HEK293 (cell line): ENCODE data around the gene C3.

Experiments used
- CTCF ChIA-PET: fragments of 350-600 bp; formaldehyde crosslinking; extraction: SDS; loops from one replicate; lab custom pipeline; 2021; ENCODE audit warnings: antibody characterized with exemption; lab: Yijun Ruan, JAX
- POLR2A ChIA-PET: fragments of 300-600 bp; formaldehyde crosslinking; extraction: SDS; loops from one replicate; lab custom pipeline; 2020; ENCODE audit warnings: antibody characterized with exemption, inconsistent platforms; lab: Yijun Ruan, JAX
- H3K27ac ChIP-seq: fragments of 200-500 bp; sonication (Bioruptor generic); 2 replicates; pipeline ENCODE4 v1.5.1; 2014; ENCODE audit warnings: low read depth, low read length, control low read depth, inconsistent platforms; ENCODE audit errors: extremely low read depth
- H3K36me3 ChIP-seq, 2 experiments: fragments of 200-500 bp in 1 of 2; sonication (Bioruptor generic) in 1 of 2; 1 replicate in 1 of 2; 2 replicates in 1 of 2; pipeline ENCODE4 v1.5.1; 2014 to 2017; ENCODE audit warnings: inconsistent platforms in 2 of 2, low read length in 2 of 2; ENCODE audit not compliant: control insufficient read depth in 2 of 2, insufficient read depth in 1 of 2
- H3K4me1 ChIP-seq: fragments of 200-500 bp; sonication (Bioruptor generic); 2 replicates; pipeline ENCODE4 v1.5.1; 2014; ENCODE audit warnings: mild to moderate bottlenecking, low read length, inconsistent platforms; ENCODE audit not compliant: control insufficient read depth, insufficient read depth
- H3K4me3 ChIP-seq: 2 replicates; pipeline ENCODE4 v1.5.1; 2011; ENCODE audit warnings: low read depth, mild to moderate bottlenecking, control low read depth, low read length, moderate library complexity
- H3K9me3 ChIP-seq: fragments of 200-500 bp; sonication (Bioruptor generic); 2 replicates; pipeline ENCODE4 v1.5.1; 2014; ENCODE audit warnings: low read depth, low read length, inconsistent platforms; ENCODE audit not compliant: control insufficient read depth, insufficient read depth
- GLIS2 ChIP-seq: fragments of 450-650 bp; formaldehyde crosslinking; IDR thresholded peaks from 2 replicates; pipeline ENCODE4 v1.5.1; 2016; ENCODE audit warnings: missing biosample characterization, missing genetic modification characterization
- KLF8 ChIP-seq: fragments of 450-650 bp; formaldehyde crosslinking; IDR thresholded peaks from 2 replicates; pipeline ENCODE4 v1.5.1; 2016; ENCODE audit warnings: missing biosample characterization, missing genetic modification characterization
- SCRT2 ChIP-seq: fragments of 450-650 bp; formaldehyde crosslinking; IDR thresholded peaks from 2 replicates; pipeline ENCODE4 v1.5.1; 2016; ENCODE audit warnings: missing biosample characterization, missing genetic modification characterization
- ZBTB20 ChIP-seq: fragments of 450-650 bp; formaldehyde crosslinking; IDR thresholded peaks from 2 replicates; pipeline ENCODE4 v1.5.1; 2016; ENCODE audit warnings: missing biosample characterization, missing genetic modification characterization
- ZBTB48 ChIP-seq: fragments of 450-650 bp; formaldehyde crosslinking; IDR thresholded peaks from 2 replicates; pipeline ENCODE4 v1.5.1; 2016; ENCODE audit warnings: missing biosample characterization, missing genetic modification characterization
- ZBTB8A ChIP-seq: fragments of 450-650 bp; formaldehyde crosslinking; IDR thresholded peaks from 2 replicates; pipeline ENCODE4 v1.5.1; 2016; ENCODE audit warnings: missing biosample characterization, missing genetic modification characterization
- ZIC2 ChIP-seq: fragments of 450-650 bp; formaldehyde crosslinking; IDR thresholded peaks from 2 replicates; pipeline ENCODE4 v1.5.1; 2016; ENCODE audit warnings: missing biosample characterization, missing genetic modification characterization
- ZNF155 ChIP-seq: fragments of 450-650 bp; formaldehyde crosslinking; IDR thresholded peaks from 2 replicates; pipeline ENCODE4 v1.5.1; 2016; ENCODE audit warnings: missing biosample characterization, missing genetic modification characterization
- ZNF2 ChIP-seq: fragments of 450-650 bp; formaldehyde crosslinking; IDR thresholded peaks from 2 replicates; pipeline ENCODE4 v1.5.1; 2016; ENCODE audit warnings: missing biosample characterization, missing genetic modification characterization
- ZNF335 ChIP-seq: fragments of 450-650 bp; formaldehyde crosslinking; conservative IDR thresholded peaks from 2 replicates; pipeline ENCODE4 v1.5.1; 2016; ENCODE audit warnings: missing biosample characterization, missing genetic modification characterization
- ZNF529 ChIP-seq: fragments of 450-650 bp; formaldehyde crosslinking; IDR thresholded peaks from 2 replicates; pipeline ENCODE4 v1.5.1; 2017; ENCODE audit warnings: missing genetic modification characterization, missing biosample characterization; ENCODE audit not compliant: insufficient replicate concordance
- ZNF548 ChIP-seq: fragments of 450-650 bp; formaldehyde crosslinking; IDR thresholded peaks from 2 replicates; pipeline ENCODE4 v1.5.1; 2016; ENCODE audit warnings: missing biosample characterization, missing genetic modification characterization
- ZXDB ChIP-seq: fragments of 450-650 bp; formaldehyde crosslinking; IDR thresholded peaks from 2 replicates; pipeline ENCODE4 v1.5.1; 2016; ENCODE audit warnings: missing biosample characterization, missing genetic modification characterization
- TF ChIP-seq, protein P1 (sequence below): fragments of 450-650 bp; formaldehyde crosslinking; IDR thresholded peaks from 2 replicates; pipeline ENCODE4 v1.5.1; 2016; ENCODE audit warnings: missing biosample characterization, missing genetic modification characterization
- TF ChIP-seq, protein P2 (sequence below): IDR thresholded peaks from 2 replicates; pipeline ENCODE4 v1.6.1; 2011; ENCODE audit warnings: mild to moderate bottlenecking, low read depth, low read length, borderline replicate concordance
- TF ChIP-seq, protein P3 (sequence below): fragments of 450-650 bp; formaldehyde crosslinking; IDR thresholded peaks from 2 replicates; pipeline ENCODE4 v1.5.1; 2016; ENCODE audit warnings: missing biosample characterization, missing genetic modification characterization
- TF ChIP-seq, protein P4 (sequence below): fragments of 450-650 bp; formaldehyde crosslinking; IDR thresholded peaks from 2 replicates; pipeline ENCODE4 v1.5.1; 2017; ENCODE audit warnings: missing biosample characterization, missing genetic modification characterization
- TF ChIP-seq, protein P5 (sequence below): fragments of 450-650 bp; formaldehyde crosslinking; IDR thresholded peaks from 2 replicates; pipeline ENCODE4 v1.5.1; 2016; ENCODE audit warnings: missing biosample characterization, missing genetic modification characterization
- TF ChIP-seq, protein P6 (sequence below): fragments of 450-650 bp; formaldehyde crosslinking; IDR thresholded peaks from 2 replicates; pipeline ENCODE4 v1.5.1; 2016; ENCODE audit warnings: missing biosample characterization, missing genetic modification characterization

C3 gene

DNA sequence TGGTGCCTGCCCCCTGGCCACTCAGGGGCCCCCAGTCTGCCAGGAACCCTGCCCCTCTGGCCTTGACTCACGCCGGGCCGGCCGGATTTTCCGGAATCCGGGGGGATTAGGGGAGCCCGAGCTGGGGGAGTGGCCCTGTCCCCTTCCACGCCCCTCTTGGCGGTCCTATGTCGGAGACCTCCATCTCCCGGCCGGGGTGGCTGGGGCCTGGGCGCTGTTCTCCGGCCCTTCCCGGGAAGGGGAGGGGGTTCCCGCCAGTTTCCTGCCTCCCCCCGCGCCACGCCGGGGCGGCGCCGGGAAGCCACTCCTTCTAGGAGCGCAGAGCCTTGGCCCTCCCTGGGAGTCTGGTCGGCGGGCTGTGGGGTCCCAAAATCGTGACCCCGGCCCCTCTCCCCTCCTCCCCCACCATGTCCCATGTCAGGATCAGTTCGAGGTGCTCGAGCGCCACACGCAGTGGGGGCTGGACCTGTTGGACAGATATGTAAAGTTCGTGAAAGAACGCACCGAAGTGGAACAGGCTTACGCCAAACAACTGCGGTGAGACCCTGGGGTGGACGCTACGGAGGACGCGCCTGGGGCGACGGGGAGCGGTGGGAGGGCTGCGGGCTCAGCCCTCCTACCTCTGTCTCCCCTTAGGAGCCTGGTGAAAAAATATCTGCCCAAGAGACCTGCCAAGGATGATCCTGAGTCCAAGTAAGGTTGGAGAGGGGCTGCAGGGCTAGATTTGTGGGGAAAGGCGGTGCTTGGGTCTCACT is 20.3 kb upstream of the C3 start (continued):
- TF ChIP-seq, protein P1, sequence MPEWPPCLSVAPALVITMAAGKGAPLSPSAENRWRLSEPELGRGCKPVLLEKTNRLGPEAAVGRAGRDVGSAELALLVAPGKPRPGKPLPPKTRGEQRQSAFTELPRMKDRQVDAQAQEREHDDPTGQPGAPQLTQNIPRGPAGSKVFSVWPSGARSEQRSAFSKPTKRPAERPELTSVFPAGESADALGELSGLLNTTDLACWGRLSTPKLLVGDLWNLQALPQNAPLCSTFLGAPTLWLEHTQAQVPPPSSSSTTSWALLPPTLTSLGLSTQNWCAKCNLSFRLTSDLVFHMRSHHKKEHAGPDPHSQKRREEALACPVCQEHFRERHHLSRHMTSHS (tag by site-specific recombination): no peak
- TF ChIP-seq, protein P2, sequence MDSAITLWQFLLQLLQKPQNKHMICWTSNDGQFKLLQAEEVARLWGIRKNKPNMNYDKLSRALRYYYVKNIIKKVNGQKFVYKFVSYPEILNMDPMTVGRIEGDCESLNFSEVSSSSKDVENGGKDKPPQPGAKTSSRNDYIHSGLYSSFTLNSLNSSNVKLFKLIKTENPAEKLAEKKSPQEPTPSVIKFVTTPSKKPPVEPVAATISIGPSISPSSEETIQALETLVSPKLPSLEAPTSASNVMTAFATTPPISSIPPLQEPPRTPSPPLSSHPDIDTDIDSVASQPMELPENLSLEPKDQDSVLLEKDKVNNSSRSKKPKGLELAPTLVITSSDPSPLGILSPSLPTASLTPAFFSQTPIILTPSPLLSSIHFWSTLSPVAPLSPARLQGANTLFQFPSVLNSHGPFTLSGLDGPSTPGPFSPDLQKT: no peak
- TF ChIP-seq GLIS2 (tag by site-specific recombination) (peak; percentile 57), ZIC2 (tag by site-specific recombination) (0 out of 2 replicates have a peak, but pooled peaks have one; percentile 23), ZNF155 (no peak), ZNF529 (tag by site-specific recombination) (no peak), SCRT2 (tag by site-specific recombination) (peak; percentile 61)
- TF ChIP-seq, all 188 proteins: peak for 7

DNA sequence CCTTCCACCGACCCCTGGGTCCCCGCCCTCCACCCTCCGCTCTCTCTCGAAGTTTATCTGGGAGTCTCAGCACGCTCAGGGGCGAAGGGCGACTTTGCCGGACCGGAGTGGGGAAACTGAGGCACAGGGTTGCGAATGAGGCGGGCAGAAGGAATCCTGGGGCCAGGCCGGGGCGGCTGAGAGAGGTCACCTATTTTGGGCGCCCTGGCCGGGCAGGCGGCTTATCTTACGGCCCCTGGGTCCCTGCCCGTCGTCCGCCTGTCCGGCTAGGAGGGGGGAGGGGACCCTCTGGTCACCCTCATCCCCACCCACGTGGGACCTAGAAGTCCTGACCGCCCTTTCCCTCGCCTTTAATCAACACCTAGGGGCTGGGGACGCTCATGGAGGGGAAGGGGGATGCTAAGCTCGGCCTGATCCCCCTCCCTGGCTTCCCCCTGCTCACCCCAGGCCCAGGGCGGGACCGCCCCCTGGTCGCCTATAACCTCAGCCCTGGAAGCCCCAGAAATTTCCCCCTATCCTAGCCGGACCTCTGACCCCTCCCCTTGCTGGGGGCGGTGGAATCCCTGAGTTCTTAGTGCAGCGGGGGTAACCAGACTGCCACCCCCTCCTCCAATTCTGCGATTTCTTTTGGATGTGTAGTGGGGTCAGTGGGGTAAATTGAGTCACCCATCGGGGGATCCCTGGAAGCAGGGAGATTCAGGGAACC is 19.6 kb upstream of the C3 start:
- TF ChIP-seq ZNF335 (tag by site-specific recombination): peak; percentile 58
- TF ChIP-seq ZNF2 (tag by site-specific recombination): no peak
- no peak for TF ChIP-seq ZNF548
- 0 out of 2 replicates have a peak, but pooled peaks have one; percentile 27 for TF ChIP-seq KLF8 (tag by site-specific recombination)
- TF ChIP-seq, protein P3, sequence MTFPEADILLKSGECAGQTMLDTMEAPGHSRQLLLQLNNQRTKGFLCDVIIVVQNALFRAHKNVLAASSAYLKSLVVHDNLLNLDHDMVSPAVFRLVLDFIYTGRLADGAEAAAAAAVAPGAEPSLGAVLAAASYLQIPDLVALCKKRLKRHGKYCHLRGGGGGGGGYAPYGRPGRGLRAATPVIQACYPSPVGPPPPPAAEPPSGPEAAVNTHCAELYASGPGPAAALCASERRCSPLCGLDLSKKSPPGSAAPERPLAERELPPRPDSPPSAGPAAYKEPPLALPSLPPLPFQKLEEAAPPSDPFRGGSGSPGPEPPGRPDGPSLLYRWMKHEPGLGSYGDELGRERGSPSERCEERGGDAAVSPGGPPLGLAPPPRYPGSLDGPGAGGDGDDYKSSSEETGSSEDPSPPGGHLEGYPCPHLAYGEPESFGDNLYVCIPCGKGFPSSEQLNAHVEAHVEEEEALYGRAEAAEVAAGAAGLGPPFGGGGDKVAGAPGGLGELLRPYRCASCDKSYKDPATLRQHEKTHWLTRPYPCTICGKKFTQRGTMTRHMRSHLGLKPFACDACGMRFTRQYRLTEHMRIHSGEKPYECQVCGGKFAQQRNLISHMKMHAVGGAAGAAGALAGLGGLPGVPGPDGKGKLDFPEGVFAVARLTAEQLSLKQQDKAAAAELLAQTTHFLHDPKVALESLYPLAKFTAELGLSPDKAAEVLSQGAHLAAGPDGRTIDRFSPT (tag by site-specific recombination): 0 out of 2 replicates have a peak, but pooled peaks have one; percentile 25
- TF ChIP-seq, protein P4, sequence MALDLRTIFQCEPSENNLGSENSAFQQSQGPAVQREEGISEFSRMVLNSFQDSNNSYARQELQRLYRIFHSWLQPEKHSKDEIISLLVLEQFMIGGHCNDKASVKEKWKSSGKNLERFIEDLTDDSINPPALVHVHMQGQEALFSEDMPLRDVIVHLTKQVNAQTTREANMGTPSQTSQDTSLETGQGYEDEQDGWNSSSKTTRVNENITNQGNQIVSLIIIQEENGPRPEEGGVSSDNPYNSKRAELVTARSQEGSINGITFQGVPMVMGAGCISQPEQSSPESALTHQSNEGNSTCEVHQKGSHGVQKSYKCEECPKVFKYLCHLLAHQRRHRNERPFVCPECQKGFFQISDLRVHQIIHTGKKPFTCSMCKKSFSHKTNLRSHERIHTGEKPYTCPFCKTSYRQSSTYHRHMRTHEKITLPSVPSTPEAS (tag by site-specific recombination): no peak
- TF ChIP-seq, protein P5, sequence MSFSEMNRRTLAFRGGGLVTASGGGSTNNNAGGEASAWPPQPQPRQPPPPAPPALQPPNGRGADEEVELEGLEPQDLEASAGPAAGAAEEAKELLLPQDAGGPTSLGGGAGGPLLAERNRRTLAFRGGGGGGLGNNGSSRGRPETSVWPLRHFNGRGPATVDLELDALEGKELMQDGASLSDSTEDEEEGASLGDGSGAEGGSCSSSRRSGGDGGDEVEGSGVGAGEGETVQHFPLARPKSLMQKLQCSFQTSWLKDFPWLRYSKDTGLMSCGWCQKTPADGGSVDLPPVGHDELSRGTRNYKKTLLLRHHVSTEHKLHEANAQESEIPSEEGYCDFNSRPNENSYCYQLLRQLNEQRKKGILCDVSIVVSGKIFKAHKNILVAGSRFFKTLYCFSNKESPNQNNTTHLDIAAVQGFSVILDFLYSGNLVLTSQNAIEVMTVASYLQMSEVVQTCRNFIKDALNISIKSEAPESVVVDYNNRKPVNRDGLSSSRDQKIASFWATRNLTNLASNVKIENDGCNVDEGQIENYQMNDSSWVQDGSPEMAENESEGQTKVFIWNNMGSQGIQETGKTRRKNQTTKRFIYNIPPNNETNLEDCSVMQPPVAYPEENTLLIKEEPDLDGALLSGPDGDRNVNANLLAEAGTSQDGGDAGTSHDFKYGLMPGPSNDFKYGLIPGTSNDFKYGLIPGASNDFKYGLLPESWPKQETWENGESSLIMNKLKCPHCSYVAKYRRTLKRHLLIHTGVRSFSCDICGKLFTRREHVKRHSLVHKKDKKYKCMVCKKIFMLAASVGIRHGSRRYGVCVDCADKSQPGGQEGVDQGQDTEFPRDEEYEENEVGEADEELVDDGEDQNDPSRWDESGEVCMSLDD (tag by site-specific recombination): peak; percentile 16; the same call in 1 of the 2 replicates
- peak; percentile 7; the same call in 1 of the 2 replicates for TF ChIP-seq ZBTB20
- 0 out of 2 replicates have a peak, but pooled peaks have one; percentile 50 for TF ChIP-seq ZBTB48 (tag by site-specific recombination)
- peak; percentile 32; the same call in 1 of the 2 replicates for TF ChIP-seq ZXDB (tag by site-specific recombination)
- peak; percentile 38 for TF ChIP-seq ZBTB8A (tag by site-specific recombination)
- TF ChIP-seq, protein P6, sequence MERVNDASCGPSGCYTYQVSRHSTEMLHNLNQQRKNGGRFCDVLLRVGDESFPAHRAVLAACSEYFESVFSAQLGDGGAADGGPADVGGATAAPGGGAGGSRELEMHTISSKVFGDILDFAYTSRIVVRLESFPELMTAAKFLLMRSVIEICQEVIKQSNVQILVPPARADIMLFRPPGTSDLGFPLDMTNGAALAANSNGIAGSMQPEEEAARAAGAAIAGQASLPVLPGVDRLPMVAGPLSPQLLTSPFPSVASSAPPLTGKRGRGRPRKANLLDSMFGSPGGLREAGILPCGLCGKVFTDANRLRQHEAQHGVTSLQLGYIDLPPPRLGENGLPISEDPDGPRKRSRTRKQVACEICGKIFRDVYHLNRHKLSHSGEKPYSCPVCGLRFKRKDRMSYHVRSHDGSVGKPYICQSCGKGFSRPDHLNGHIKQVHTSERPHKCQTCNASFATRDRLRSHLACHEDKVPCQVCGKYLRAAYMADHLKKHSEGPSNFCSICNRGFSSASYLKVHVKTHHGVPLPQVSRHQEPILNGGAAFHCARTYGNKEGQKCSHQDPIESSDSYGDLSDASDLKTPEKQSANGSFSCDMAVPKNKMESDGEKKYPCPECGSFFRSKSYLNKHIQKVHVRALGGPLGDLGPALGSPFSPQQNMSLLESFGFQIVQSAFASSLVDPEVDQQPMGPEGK (tag by site-specific recombination): 0 out of 2 replicates have a peak, but pooled peaks have one; percentile 29
- POLR2A ChIA-PET: no interaction called here
- Histone ChIP-seq H3K9me3 (no peaks in the 10 kb centered on the region), H3K4me3 (peak overlapping the region; percentile 65), H3K4me1 (peaks cover 30% of the 10 kb centered on the region), H3K27ac (no peak overlapping the region; the same call in 1 of the 2 replicates), H3K36me3 (peaks cover 0 to 17% of the 10 kb centered on the region in 2 experiments; a peak in 2 of 3 replicates)
- CTCF ChIA-PET: interaction anchor here (0.6 to 4.8 kb wide), 3 partner anchors 125 to 912 kb away, joined by 3 to 49 read pairs (median 3); no protein-coding TSS in a partner anchor
